Effector memory CD8-positive, alpha-beta T cell (primary cell): ENCODE measurements around the gene TLE2.

Experiments
- ATAC-seq: fragments of 150-1000 bp; cut with Tn5 transposase; replicated peaks from 2 replicates; pipeline ENCODE4 v1.10.0; 2021; ENCODE audit warnings: mild to moderate bottlenecking, moderate library complexity
- DNase-seq, 3 experiments: peaks; one replicate each; pipeline ENCODE4 v3.0.0; 2021
- H3K27ac Mint-ChIP-seq, 2 donors: one replicate each; pipeline ENCODE4 v1.8.0; 2022; ENCODE audit warnings: mild to moderate bottlenecking in 2 of 2, mixed read lengths in 2 of 2, moderate library complexity in 2 of 2
- H3K27me3 Mint-ChIP-seq, 2 donors: one replicate each; pipeline ENCODE4 v1.8.0; 2022; ENCODE audit warnings: mixed read lengths in 2 of 2
- H3K36me3 Mint-ChIP-seq: one replicate; pipeline ENCODE4 v1.8.0; 2022; ENCODE audit warnings: mild to moderate bottlenecking, moderate library complexity, mixed read lengths; ENCODE audit not compliant: insufficient read depth
- H3K4me1 Mint-ChIP-seq, 2 donors: one replicate each; pipeline ENCODE4 v1.8.0; 2022; ENCODE audit warnings: low read depth in 2 of 2, mixed read lengths in 2 of 2
- H3K4me3 Mint-ChIP-seq, 2 donors: one replicate each; pipeline ENCODE4 v1.8.0; 2022; ENCODE audit warnings: mild to moderate bottlenecking in 2 of 2, mixed read lengths in 2 of 2, moderate library complexity in 2 of 2
- H3K9me3 Mint-ChIP-seq, 2 donors: one replicate each; pipeline ENCODE4 v1.8.0; 2022; ENCODE audit warnings: mixed read lengths in 2 of 2

TLE2 gene

GRCh38 chr19:2949939-2950285, 79.2 kb downstream of the TLE2 start:
- DNase-seq (no peak), ATAC-seq (peak; percentile 2)
- Mint-ChIP-seq H3K27ac (peak overlapping the region; percentile 99), H3K27me3 (no peaks in the 10 kb centered on the region), H3K9me3 (no peaks in the 10 kb centered on the region), H3K4me3 (peak overlapping the region; percentile 98 to 99), H3K4me1 (peaks cover 19 to 28% of the 10 kb centered on the region in 2 donors), H3K36me3 (peaks cover 19% of the 10 kb centered on the region)
